Astrocyte (in vitro differentiated cells and primary cell): ENCODE results near the gene RUVBL1. TPM values are rescaled to one million over a fixed set of nuclear protein-coding genes. Genes with fewer than 3 reads are reported as not detected.

Source experiments
- DNase-seq: peaks from one replicate; pipeline ENCODE4 v3.0.0-alpha.2; 2010; ENCODE audit warnings: low read depth
- FAIRE-seq: peaks from 2 replicates; lab custom pipeline; 2011; peaks lifted over from hg19 to GRCh38; lab: Jason Lieb, UNC
- H2AFZ ChIP-seq: 2 replicates; pipeline ENCODE4 v1.6.0; 2012; ENCODE audit warnings: low read depth, low read length, inconsistent platforms
- H3K27ac ChIP-seq: 2 replicates; pipeline ENCODE4 v1.5.1; 2011; ENCODE audit warnings: low read depth, low read length, inconsistent platforms
- H3K27me3 ChIP-seq: 2 replicates; pipeline ENCODE4 v1.6.0; 2011; ENCODE audit warnings: low read length, inconsistent platforms; ENCODE audit not compliant: insufficient read depth
- H3K36me3 ChIP-seq: 2 replicates; pipeline ENCODE4 v1.5.1; 2011; ENCODE audit warnings: low read length, inconsistent platforms; ENCODE audit not compliant: insufficient read depth
- H3K4me1 ChIP-seq: 2 replicates; pipeline ENCODE4 v1.5.1; 2011; ENCODE audit warnings: low read length, inconsistent platforms; ENCODE audit not compliant: insufficient read depth
- H3K4me2 ChIP-seq: 2 replicates; pipeline ENCODE4 v1.6.0; 2012; ENCODE audit warnings: low read length, inconsistent platforms
- H3K4me3 ChIP-seq: 2 replicates; pipeline ENCODE4 v1.5.1; 2011; ENCODE audit warnings: low read depth, mild to moderate bottlenecking, low read length, inconsistent platforms; ENCODE audit not compliant: insufficient read depth
- H3K79me2 ChIP-seq: 2 replicates; pipeline ENCODE4 v1.6.0; 2012; ENCODE audit warnings: mild to moderate bottlenecking, low read length, inconsistent platforms; ENCODE audit not compliant: insufficient read depth
- H3K9ac ChIP-seq: 2 replicates; pipeline ENCODE4 v1.6.0; 2012; ENCODE audit warnings: mild to moderate bottlenecking, low read length, inconsistent platforms
- H3K9me3 ChIP-seq: 2 replicates; pipeline ENCODE4 v1.5.1; 2012; ENCODE audit warnings: low read depth, mild to moderate bottlenecking, low read length, inconsistent platforms; ENCODE audit not compliant: insufficient read depth
- H4K20me1 ChIP-seq: 2 replicates; pipeline ENCODE4 v1.6.0; 2012; ENCODE audit warnings: low read length, inconsistent platforms; ENCODE audit not compliant: insufficient read depth
- H3K27ac Mint-ChIP-seq: one replicate; pipeline ENCODE4 v1.8.0; 2021; ENCODE audit warnings: mild to moderate bottlenecking, mixed read lengths; ENCODE audit not compliant: unreplicated experiment
- H3K27me3 Mint-ChIP-seq: one replicate; pipeline ENCODE4 v1.8.0; 2021; ENCODE audit warnings: low read depth, mixed read lengths; ENCODE audit not compliant: unreplicated experiment
- H3K36me3 Mint-ChIP-seq: one replicate; pipeline ENCODE4 v1.8.0; 2021; ENCODE audit warnings: low read depth, mixed read lengths; ENCODE audit not compliant: unreplicated experiment
- H3K4me1 Mint-ChIP-seq: one replicate; pipeline ENCODE4 v1.8.0; 2021; ENCODE audit warnings: low read depth, mixed read lengths; ENCODE audit not compliant: unreplicated experiment
- H3K4me3 Mint-ChIP-seq: one replicate; pipeline ENCODE4 v1.8.0; 2021; ENCODE audit warnings: mild to moderate bottlenecking, moderate library complexity, mixed read lengths; ENCODE audit not compliant: unreplicated experiment
- H3K9me3 Mint-ChIP-seq: one replicate; pipeline ENCODE4 v1.8.0; 2021; ENCODE audit warnings: mild to moderate bottlenecking, mixed read lengths; ENCODE audit not compliant: unreplicated experiment
- EZH2 ChIP-seq: IDR thresholded peaks from 2 replicates; pipeline ENCODE4 v1.6.1; 2012; ENCODE audit warnings: mild to moderate bottlenecking, low read length, inconsistent platforms; ENCODE audit not compliant: insufficient read depth
- total RNA-seq: library from RNA; stranded (reverse); gene quantifications from 2 replicates; pipeline ENCODE4 v1.2.1, GENCODE V29; 2021
- TF ChIP-seq, protein P1 (sequence below): IDR thresholded peaks from 2 replicates; pipeline ENCODE4 v1.5.1; 2011; ENCODE audit warnings: low read depth, mild to moderate bottlenecking, inconsistent platforms, low read length, moderate library complexity; ENCODE audit not compliant: insufficient read depth

RUVBL1 gene
- total RNA-seq, 1 donor from 2014 or later = 43.0 TPM

DNA sequence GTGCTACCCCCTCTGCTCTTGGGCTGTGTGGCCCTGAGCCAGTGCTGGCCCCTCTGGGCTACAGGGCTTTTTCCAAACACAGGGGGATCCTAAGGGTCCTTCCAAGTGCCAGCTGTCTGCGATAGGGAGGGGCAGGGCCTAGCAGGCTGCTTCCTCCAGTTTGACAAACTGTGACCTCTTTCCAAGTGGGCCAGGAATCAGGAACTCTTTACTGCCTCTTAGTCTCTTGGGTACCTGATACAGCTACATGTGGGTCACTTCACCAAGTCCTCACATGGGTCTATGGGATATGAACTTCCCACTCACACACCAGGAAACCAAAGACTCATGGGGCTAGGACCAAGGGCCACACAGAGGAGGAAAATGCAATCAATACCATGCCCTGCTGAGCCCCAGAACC lies 45.9 kb downstream of the RUVBL1 start:
- Mint-ChIP-seq H3K36me3 (peaks cover 13% of the 10 kb centered on the region), H3K27me3 (no peaks in the 10 kb centered on the region), H3K9me3 (no peaks in the 10 kb centered on the region), H3K4me1 (peaks cover 31% of the 10 kb centered on the region), H3K4me3 (no peak overlapping the region), H3K27ac (no peak overlapping the region)
- H2AFZ ChIP-seq = no peak overlapping the region
- DNase-seq (no peak), FAIRE-seq (no peak)
- no peaks in the 10 kb centered on the region for H3K9me3 ChIP-seq
- no peaks in the 10 kb centered on the region for H3K36me3 ChIP-seq
- peaks cover 3% of the 10 kb centered on the region for H3K79me2 ChIP-seq
- peak overlapping the region; percentile 60 for H3K9ac ChIP-seq
- peaks cover 55% of the 10 kb centered on the region for H3K4me1 ChIP-seq
- peaks cover 52% of the 10 kb centered on the region for H4K20me1 ChIP-seq
- no peak overlapping the region for H3K4me2 ChIP-seq
- no peak for TF ChIP-seq EZH2
- TF ChIP-seq, protein P1, sequence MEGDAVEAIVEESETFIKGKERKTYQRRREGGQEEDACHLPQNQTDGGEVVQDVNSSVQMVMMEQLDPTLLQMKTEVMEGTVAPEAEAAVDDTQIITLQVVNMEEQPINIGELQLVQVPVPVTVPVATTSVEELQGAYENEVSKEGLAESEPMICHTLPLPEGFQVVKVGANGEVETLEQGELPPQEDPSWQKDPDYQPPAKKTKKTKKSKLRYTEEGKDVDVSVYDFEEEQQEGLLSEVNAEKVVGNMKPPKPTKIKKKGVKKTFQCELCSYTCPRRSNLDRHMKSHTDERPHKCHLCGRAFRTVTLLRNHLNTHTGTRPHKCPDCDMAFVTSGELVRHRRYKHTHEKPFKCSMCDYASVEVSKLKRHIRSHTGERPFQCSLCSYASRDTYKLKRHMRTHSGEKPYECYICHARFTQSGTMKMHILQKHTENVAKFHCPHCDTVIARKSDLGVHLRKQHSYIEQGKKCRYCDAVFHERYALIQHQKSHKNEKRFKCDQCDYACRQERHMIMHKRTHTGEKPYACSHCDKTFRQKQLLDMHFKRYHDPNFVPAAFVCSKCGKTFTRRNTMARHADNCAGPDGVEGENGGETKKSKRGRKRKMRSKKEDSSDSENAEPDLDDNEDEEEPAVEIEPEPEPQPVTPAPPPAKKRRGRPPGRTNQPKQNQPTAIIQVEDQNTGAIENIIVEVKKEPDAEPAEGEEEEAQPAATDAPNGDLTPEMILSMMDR = no peak
- no peak overlapping the region for H3K4me3 ChIP-seq
- H3K27ac ChIP-seq = no peak overlapping the region
- no peaks in the 10 kb centered on the region for H3K27me3 ChIP-seq

DNA sequence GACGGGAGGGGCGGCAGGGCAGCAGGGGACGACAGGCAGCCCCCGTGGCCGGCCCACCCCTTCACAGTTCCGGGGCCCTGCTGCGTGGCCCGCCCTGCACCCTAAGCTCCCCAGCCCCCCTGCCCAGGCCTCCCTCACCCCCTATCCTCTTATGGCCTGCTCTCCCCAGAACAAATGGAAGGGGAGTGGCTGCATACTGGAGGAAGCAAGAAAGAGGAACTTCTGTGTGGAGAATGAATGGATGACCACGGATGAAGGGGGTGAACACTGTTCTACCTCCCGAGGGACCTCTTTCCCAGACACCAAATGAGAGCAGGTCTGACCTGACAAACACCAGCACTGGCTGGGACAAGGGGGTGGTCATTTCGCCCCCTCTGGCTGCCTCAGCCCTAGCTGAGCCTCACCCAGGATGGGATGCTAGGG lies 46.4 kb downstream of the RUVBL1 start:
- Histone ChIP-seq H3K4me1 (peaks cover 55% of the 10 kb centered on the region), H3K9ac (peak overlapping the region; percentile 60), H3K27me3 (no peaks in the 10 kb centered on the region), H3K4me3 (no peak overlapping the region), H4K20me1 (peaks cover 56% of the 10 kb centered on the region), H2AFZ (no peak overlapping the region), H3K79me2 (peaks cover 6% of the 10 kb centered on the region), H3K9me3 (no peaks in the 10 kb centered on the region), H3K27ac (no peak overlapping the region), H3K4me2 (peak overlapping the region; percentile 78), H3K36me3 (peaks cover 4% of the 10 kb centered on the region)
- H3K4me3 Mint-ChIP-seq = no peak overlapping the region
- TF ChIP-seq, protein P1 = no peak
- TF ChIP-seq EZH2 = no peak
- DNase-seq = no peak
- no peak for FAIRE-seq
- H3K9me3 Mint-ChIP-seq = no peaks in the 10 kb centered on the region
- H3K4me1 Mint-ChIP-seq = peaks cover 31% of the 10 kb centered on the region
- no peak overlapping the region for H3K27ac Mint-ChIP-seq
- H3K36me3 Mint-ChIP-seq = peaks cover 10% of the 10 kb centered on the region
- H3K27me3 Mint-ChIP-seq = no peaks in the 10 kb centered on the region

DNA sequence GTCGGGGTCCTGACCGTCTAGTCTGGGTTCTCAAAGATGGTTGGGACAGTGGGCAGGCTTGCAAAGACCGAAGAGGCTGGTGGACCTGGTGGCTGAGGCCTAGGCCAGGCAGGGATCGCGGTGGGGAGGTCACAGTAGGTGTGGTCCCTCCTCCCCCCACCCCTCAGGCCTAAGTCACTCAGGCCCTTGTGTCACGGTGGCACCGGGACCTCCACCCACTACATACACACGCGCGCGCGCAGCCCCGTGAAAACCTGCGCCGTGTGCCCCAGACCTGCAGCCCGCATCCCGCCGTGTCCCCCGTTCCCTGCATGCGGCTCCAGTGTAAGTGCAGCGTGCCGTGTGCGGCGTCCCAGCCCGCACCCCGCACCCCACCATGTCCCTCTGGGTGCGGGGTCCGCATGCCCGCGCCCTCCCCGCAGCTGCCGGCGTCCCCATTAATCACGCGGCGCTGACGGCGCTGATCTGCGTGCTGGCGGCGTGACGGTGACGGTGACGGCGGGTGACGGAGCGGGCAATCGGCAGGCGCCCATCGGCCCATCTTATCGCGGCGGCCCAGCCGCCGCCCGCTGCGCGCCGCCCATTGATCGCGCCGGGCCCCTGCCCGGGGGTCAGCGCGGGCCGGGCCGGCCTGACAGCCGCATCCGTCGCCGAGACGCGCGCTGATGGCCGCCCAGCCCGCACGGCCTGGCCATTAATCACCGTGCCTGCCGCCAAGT lies 47.0 kb downstream of the RUVBL1 start:
- no peak for DNase-seq
- TF ChIP-seq EZH2 = no peak
- TF ChIP-seq, protein P1 = no peak
- Histone ChIP-seq H3K4me1 (peaks cover 49% of the 10 kb centered on the region), H3K4me3 (peak overlapping the region; percentile 12), H3K9ac (peak overlapping the region; percentile 60), H2AFZ (no peak overlapping the region), H3K27me3 (no peaks in the 10 kb centered on the region), H4K20me1 (peaks cover 61% of the 10 kb centered on the region), H3K4me2 (peak overlapping the region; percentile 78), H3K27ac (no peak overlapping the region), H3K79me2 (peaks cover 12% of the 10 kb centered on the region), H3K9me3 (no peaks in the 10 kb centered on the region), H3K36me3 (peaks cover 6% of the 10 kb centered on the region)
- no peaks in the 10 kb centered on the region for H3K9me3 Mint-ChIP-seq
- peaks cover 26% of the 10 kb centered on the region for H3K4me1 Mint-ChIP-seq
- no peak overlapping the region for H3K4me3 Mint-ChIP-seq
- peaks cover 9% of the 10 kb centered on the region for H3K36me3 Mint-ChIP-seq
- no peaks in the 10 kb centered on the region for H3K27me3 Mint-ChIP-seq
- no peak overlapping the region for H3K27ac Mint-ChIP-seq
- FAIRE-seq = no peak
